Fibroblast of lung (primary cell): ENCODE data around the gene MYL11.

ENCODE experiments used
- EZH2 ChIP-seq: IDR thresholded peaks from 2 replicates; pipeline ENCODE4 v1.5.1; 2012; ENCODE audit warnings: low read length, control low read depth, mild to moderate bottlenecking; ENCODE audit errors: missing control alignments
- TF ChIP-seq, protein P1 (sequence below), 2 donors: IDR thresholded peaks in 1 of 2; conservative IDR thresholded peaks in 1 of 2; 1 replicate in 1 of 2; 2 replicates in 1 of 2; pipeline ENCODE4 v1.5.1; 2011 to 2012; ENCODE audit warnings: low read length in 2 of 2, control low read depth in 1 of 2, inconsistent platforms in 1 of 2, low read depth in 1 of 2, mild to moderate bottlenecking in 1 of 2

DNA sequence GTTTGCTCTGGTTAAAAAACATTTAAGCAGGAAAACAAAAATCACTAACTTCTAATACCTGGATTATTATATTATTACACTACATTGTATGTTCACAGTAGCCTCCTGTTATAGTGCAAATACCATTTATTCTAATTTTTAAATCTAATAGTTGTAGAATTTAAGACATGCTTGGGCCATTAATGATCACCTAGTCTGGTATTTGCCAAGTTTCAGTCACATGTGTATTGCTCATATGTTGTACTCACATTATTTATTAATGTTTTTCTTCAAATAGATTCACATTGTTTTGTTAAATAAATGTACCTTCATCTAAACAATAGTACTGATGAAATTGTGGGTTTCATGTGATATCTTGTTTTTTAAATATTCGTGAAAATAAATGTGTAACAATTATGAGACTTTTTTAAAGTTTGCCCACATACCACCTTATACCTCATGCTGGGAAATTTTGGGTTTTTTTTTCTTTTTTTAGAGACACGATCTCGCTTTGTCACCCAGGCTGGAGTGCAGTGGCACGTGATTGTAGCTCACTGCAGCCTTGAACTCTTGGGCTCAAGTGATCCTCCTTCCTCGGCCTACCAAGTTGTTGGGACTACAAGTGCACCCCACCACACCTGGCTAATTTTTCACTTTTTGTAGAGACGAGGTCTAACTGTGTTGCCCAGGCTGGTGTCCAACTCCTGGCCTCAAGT, 38.7 kb downstream of the MYL11 start:
- TF ChIP-seq, protein P1, sequence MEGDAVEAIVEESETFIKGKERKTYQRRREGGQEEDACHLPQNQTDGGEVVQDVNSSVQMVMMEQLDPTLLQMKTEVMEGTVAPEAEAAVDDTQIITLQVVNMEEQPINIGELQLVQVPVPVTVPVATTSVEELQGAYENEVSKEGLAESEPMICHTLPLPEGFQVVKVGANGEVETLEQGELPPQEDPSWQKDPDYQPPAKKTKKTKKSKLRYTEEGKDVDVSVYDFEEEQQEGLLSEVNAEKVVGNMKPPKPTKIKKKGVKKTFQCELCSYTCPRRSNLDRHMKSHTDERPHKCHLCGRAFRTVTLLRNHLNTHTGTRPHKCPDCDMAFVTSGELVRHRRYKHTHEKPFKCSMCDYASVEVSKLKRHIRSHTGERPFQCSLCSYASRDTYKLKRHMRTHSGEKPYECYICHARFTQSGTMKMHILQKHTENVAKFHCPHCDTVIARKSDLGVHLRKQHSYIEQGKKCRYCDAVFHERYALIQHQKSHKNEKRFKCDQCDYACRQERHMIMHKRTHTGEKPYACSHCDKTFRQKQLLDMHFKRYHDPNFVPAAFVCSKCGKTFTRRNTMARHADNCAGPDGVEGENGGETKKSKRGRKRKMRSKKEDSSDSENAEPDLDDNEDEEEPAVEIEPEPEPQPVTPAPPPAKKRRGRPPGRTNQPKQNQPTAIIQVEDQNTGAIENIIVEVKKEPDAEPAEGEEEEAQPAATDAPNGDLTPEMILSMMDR (conservative IDR thresholded peaks at IDR 0.05 in 1 of 2, IDR thresholded peaks at IDR 0.05 in 1 of 2; ENCODE audit: low read depth in 1 of 2, low read length in 2 of 2), result no peak
- no peak for TF ChIP-seq EZH2
